DMS153 treated with DMSO at 0.1 percent for 48 hours (cell line): ENCODE measurements around the gene MSH4.
"Not testable (repeated sequence)": the region's sequence is repeated elsewhere in the genome, so short reads cannot be mapped to it uniquely, and the experiment has no call there.

Experiments used
- DNase-seq: peaks from one replicate; lab custom pipeline; 2025; ENCODE audit not compliant: unreplicated experiment; lab: John Stamatoyannopoulos, UW

MSH4 gene

DNA sequence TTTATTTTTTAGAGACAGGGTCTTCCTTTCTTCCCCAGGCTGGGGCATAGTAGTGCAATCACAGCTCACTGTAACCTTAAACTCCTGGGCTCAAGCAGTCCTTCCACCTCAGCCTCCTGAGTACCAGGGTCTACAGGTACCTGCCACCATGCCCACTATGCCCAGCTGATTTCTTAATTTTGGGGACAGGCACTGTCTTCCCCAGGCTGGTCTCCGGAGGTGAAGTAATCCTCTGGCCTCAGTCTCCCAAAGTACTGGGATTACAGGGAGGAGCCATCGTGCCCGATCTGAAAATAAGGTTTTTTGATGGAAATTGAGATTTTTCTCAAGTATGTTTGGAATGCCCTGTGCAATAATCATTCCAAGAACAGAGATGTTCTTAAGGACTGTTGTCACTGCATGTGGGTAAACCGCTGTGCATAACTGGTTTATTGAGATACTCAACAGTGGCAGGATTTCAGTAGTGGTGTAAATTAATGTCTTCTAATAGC lies 934 bp upstream of the MSH4 start:
- DNase-seq, result no peak

GRCh38 chr1:75797273-75797588 lies 549 bp downstream of the MSH4 start:
- DNase-seq, result no peak

GRCh38 chr1:75797606-75798216 lies 1.0 kb downstream of the MSH4 start:
- DNase-seq, result no peak

- DNase-seq, result not testable (repeated sequence)
Observed at GRCh38 chr1:75801480-75801879, 4.8 kb downstream of the MSH4 start.

- no peak for DNase-seq
Observed at GRCh38 chr1:75808921-75809320, 12.2 kb downstream of the MSH4 start.

DNA sequence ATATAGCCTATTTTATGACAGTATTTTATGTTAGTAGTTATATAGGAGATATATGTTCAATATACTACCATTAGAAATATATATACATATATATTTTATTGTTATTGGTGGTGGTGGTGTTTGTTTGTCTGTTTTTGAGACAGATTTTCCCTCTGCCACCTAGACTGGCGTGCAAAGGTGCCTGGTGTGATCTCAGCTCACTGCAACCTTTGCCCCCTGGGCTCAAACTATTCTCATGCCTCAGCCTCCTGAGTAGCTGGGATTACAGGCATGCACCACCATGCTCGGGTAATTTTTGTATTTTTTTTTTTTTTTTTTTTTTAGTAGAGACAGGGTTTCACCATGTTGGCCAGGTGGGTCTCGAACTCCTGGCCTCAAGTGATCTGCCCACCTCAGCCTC lies 13.4 kb downstream of the MSH4 start:
- DNase-seq, result not testable (repeated sequence)

DNA sequence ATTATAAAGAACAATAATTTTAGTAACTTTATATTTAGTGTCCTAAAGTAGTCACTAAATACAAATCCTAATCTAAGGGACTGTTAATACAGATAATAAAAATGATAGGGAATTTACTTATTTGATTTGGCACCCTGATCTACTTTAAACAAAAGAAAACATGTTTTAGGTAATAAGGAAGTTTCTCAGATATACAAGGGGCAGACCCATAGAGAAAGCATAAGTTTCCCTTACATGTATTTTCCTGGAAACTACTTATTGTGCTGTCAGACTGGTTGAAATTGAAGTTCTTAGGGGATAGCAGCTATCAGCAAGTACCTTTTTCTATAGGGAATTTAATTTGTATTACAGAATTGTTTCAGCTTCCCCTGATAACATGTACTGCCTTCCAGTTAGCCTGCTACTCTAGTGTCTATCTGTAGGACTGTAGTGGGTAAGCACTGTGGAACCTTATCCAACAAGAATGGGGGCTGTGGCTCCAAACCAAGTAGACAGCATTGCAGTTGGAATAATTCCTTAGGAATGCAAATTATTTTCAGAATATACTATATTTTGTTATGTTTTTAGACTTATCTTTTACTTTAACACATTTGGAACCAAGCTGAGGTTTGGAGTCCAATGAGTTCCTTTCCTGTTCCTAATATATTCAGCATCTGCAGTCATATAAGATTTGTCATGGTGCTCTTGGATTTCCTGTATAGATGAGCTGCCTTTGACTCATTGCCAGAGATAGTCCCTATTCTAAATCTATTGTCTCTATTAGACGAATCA lies 14.7 kb downstream of the MSH4 start:
- no peak for DNase-seq

DNA sequence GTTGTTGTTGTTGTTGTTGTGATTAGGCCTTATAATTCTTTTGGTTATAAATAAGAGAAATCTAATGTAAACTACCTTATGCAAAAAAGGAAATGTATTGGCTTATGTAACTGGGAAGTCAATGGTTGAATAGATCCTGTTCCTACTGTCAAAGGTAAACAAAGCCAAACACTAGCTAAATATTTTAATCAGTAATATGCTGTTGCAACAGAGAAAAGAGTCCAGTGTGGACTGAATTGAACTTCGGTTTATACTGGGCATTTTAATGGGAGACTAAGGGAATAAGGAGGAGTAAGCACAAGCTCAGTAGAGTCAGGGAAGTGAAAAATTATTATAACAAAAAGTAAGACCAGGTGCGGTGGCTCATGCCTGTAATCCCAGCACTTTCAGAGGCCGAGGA lies 15.4 kb downstream of the MSH4 start:
- no peak for DNase-seq

DNA sequence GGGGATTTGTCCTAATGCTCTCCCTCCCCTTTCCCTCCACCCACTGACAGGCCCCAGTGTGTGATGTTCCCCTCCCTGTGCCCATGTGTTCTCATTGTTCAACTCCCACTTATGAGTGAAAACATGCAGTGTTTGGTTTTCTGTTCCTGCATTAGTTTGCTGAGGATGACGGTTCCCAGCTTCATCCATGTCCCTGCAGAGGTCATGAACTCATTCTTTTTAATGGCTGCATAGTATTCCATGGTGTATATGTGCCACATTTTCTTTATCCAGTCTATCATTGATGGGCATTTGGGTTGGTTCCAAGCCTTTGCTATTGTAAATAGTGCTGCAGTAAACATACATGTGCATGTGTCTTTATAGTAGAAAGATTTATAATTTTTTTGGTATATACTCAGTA lies 26.9 kb downstream of the MSH4 start:
- not testable (repeated sequence) for DNase-seq

GRCh38 chr1:75836528-75837100 lies 39.9 kb downstream of the MSH4 start:
- no peak for DNase-seq

DNA sequence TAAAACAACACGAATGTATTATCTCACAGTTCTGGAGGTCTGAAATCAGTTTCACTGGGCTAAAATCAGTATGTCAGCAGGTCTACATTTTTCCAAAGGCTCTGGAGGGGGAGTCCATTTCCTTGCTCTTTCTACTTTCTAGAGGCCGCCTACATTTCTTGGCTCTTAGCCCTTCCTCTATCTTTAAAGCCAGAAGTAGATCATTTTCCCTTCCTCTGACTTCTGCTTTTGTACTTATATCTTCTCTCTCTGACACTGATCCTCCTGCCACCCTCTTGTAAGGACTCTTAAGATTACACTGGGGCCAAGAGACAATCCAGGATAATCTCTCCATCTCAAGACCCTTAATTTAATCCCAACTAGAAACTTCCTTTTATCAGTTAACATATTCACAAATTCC lies 41.4 kb downstream of the MSH4 start:
- DNase-seq, result no peak

DNA sequence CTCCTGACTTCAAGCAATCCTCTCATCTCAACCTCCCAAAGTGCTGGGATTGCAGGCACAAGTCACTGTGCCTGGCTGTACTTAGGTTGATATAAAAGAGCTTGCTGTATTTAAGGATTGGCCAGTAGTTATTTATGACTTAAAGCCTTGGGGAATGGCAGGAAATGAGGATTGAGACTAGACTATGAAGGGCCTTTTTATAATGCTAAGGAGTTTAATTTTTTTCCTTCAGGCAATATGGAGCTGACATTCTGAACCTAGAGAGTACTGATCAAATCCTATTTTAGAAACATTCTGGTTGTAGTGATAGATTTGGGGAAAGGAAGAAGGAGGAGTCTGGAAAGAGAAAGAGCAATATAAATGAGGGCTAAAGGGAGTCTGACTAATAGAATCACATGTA lies 44.7 kb downstream of the MSH4 start:
- no peak for DNase-seq

DNA sequence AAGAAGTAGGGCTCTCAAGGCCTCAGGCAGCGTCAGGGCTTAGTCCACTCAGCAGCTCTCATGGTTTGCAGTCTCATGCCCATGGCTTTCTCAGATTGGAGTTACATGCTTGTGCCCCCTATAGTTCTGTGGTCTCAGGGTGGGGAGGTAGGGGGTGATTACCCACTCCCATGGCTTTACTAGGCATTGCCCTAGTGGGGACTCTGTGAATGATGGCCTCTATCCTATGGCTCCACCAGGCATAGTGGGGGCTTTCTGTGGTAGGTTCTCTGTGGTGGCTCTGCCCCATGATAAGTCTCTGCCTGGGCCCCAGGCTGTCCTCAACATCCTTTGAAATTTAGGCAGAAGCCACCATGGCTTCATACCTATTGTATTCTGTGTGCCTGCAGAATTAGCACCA lies 48.9 kb downstream of the MSH4 start:
- DNase-seq, result no peak

GRCh38 chr1:75855010-75855409 lies 58.3 kb downstream of the MSH4 start:
- DNase-seq, result no peak

- DNase-seq, result no peak
Observed at GRCh38 chr1:75855734-75856133, 59.1 kb downstream of the MSH4 start.

- no peak for DNase-seq
Observed at GRCh38 chr1:75861831-75862230, 65.1 kb downstream of the MSH4 start.

DNA sequence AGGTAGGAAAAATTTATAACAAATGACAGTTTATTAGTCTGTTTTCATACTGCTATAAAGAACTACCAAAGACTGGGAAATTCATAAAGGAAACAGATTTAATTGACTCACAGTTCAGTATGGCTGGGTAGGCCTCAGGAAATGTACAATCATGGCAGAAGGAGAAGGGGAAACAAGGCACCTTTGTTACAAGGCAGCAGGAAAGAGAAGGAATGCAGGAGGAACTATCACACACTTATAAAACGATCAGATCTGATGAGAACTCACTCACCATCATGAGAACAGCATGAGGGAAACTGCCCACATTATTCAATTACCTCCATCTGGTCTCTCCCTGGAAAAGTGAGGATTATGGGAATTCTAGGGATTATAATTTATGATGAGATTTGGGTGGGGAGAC lies 74.3 kb downstream of the MSH4 start:
- no peak for DNase-seq

GRCh38 chr1:75879985-75880384 lies 83.3 kb downstream of the MSH4 start:
- no peak for DNase-seq

DNA sequence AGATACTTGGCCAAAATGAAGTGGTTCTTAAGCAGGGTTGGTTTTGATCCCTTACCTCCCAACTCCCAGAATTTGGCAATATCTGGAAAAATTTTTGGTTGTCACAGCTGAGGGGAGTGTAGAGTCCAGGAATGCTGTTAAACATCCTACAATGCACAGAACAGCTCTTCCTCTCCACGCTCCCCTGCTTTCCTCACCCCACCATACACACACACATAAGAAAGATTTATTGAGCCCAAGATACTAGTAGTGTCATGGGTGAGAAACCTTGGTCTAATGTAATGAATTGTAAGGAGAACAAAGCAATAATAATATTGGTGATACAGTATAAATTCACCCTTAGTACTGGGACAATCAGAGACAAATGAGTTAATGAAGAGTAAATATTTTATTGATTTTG lies 87.8 kb downstream of the MSH4 start:
- DNase-seq, result no peak

- DNase-seq, result no peak
Observed at GRCh38 chr1:75901371-75901770, 104.7 kb downstream of the MSH4 start.

DNA sequence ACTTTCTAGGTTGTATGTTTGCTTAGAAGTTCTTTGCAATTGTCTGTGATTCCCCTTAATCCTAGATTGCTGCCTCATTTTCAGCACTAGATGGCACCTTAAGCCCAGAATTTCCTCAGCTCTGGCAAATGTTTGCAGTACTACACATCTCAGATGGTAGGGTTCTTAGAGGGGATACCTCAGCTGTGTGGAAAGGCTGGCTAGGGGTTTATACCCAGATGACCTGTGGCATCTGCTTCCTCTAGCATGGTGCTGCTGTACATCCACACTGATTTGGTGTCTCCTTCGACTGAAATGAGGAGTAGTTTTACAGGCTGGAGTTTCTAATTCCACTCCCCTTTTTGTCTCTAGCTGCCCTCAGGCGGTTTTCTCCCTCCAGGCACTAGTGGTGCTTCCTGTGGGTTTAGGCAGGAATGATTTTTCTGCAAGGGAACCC lies 112.1 kb downstream of the MSH4 start:
- DNase-seq, result no peak

GRCh38 chr1:75916834-75917233 lies 120.2 kb downstream of the MSH4 start:
- DNase-seq, result no peak
